GM19467 (cell line): ENCODE data around the gene ETV6.

ENCODE experiments used
- ATAC-seq: cut with Tn5 transposase; IDR thresholded peaks from one replicate; pipeline ENCODE4 v1.9.1; 2021; ENCODE audit warnings: mild to moderate bottlenecking, moderate library complexity; ENCODE audit not compliant: unreplicated experiment

ETV6 gene

DNA sequence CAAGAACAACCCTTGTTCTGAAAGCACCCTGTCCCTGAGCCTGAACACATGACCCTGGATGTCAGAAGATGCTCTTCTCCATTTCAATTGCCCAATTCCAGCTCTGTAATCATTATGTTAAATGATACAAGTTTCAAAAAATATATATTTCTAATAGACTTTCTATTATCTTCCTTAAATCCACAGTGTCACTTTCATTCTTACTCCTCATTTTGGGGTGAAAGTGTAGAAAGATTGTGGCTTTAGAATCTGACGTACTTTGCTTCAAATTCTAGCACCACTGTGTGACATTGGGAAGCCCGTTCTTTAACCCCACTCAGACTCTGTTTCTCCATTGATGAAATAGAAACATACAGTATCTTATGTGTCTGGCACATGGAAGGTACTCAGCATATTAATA lies 83.2 kb downstream of the ETV6 start:
- no peak for ATAC-seq

DNA sequence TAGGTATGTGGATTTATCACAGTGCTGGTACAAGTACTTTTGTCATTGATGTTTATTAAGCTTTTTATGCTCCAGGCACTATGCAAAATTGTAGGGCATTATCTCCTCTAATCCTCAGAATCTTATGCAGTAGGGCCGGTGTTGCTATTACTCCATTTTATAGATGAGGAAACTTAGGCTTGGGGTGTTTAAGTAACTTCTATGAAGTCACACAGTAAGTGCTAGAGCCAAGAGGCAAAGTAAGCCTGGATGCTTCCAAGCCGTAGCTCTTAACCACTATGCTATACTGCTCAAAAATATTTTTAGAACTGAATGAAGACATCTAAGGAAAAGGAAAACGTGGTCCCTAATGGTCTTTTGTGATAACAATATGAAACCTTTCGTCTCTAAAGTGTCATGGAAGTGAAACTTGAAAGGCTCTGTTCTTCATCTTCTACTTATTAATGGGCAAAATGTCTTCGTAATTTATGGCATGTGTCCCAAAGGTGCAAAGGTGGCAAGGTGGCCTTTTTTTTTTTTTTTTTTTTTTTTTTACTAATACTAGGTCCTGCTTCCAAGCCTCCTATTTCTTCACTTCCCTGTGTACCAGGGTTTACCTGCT lies 85.2 kb downstream of the ETV6 start:
- no peak for ATAC-seq

DNA sequence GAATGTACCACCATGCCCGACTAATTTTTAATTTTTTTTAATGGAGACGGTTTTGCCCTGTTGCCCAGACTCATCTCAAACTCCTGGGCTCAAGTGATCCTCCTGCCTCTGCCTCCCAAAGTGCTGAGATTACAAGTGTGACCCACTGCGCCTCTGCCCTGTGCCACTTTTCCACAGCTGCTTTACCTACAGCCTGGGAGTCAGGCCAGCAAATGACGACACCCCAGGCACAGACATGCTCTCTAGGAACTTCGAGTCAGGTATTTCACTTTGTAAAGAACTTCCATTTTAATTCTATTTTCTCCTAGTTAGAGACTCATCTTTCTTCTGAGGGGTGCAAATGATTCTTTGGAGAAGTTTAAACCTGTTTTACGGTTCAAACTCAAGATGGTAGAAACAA lies 89.0 kb downstream of the ETV6 start:
- no peak for ATAC-seq

DNA sequence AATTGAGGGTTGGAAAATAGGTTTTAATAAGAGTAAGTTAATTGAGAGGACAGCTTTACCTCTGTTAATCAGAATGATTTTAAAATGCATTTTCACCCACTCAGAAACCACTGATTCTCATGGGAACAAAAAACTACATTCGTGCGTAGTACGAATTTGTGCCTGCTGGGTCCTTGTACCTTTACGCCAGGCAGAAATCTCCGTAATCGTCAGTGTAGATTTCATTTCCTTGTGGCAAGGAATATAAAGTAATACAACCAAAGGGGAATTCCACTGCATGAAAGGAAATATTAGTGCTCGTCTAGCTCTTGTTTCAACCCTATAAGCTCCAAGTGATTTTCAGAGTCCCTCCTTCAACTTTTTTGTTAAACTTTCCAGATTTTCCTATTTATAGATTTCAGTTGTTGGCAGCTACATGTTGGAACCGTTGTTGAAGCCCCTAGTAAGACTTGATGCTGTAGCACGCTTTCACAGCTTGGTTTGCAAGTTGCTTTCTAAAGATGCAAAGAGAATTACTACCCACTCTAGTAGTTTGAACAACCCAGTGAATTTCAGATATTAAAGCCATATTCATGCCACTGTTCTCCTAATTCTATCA lies 90.6 kb downstream of the ETV6 start:
- no peak for ATAC-seq

DNA sequence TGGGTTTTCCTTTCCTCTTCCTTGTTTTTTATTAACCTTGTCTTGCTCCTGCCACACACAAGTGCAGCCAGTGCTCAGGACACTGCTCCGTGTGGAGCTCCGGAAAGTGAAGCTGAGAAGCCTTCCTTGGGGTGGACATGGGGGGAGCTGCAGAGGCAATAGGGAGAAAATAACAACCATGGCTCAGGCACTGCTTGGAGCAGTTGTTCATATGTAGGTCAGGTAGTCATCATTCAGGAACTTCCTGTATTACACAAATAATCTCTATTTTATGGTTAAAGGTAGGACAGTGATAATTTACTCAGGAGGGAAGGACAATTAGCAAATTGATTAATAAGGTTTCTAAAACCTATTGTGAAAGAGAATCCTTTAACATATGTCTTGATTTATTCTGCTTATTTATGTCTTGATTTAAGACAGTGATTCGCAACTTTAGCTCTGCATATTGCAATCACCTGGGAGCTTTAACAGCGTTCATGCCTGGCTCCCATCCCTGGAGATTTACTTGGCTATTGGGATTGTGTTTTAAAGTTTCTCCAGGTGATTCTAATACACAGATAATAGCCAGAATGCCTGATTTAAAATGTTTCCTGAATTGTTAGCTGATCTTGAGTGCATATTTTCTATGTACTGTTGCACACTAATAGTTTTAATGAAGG lies 92.1 kb downstream of the ETV6 start:
- ATAC-seq, result no peak

DNA sequence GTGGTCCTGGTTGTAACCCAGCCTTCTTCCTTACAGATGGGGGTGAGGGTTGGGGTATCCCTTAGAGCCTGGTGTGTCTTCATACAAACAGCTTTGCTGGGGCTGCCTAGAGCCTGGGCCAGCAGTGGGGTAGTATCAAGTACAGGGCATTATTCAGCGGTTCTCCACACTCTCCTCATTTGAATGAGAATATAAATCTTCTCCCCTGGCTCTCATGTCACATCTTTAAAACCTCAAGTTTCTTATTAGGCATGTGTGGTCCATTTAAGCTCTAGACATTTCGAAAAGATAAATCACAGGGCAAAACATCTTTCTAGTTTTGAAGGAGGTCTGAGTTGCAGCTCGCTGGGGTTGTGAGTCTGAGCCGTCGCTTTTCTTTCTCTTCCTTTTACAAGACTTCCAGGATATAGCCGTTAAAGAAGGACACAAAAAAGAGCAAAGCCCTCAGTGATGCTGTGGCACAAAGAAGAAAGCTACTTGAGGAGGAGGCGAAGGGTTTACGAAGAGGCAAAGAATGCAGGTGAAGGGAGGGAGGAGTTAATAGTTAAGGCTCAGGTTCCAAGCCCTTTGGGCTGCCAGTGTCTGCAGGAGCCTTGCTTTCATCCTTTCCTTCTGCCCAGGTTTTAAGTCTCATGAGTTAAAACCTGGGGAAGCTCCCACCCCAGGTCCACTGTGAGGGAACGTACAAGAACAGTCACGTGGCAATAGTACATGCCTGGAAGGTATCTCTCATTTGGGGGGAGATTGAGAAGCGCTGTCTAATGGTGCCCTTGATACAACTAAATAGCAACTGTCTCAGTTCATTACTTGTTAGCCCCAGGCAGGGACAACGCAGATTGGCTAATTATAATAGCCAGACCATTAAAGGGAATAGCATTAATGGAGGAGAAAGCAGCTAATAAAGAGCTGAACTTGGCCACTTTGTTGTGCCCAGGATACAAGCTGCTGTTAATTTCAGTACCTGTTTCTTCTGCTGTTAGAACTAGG lies 94.2 kb downstream of the ETV6 start:
- ATAC-seq, result no peak

DNA sequence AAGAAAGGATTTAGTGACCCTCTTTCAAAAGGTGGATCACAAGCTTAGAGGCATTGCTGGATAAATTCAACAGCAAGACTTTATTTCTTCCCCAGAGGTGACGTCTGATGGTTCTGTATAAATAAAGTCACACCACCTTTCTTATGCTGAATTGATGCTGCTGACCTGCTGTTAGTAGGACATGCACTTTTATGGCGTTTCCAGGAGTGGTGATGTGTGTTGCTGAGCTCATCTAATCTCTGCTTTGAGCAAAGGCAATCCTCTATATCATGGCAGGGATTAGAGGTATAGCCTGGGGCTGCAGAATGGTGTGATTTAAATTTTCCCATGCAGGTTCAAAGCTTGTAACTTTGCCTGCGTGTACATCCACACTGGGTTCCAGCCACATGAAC lies 94.9 kb downstream of the ETV6 start:
- no peak for ATAC-seq

DNA sequence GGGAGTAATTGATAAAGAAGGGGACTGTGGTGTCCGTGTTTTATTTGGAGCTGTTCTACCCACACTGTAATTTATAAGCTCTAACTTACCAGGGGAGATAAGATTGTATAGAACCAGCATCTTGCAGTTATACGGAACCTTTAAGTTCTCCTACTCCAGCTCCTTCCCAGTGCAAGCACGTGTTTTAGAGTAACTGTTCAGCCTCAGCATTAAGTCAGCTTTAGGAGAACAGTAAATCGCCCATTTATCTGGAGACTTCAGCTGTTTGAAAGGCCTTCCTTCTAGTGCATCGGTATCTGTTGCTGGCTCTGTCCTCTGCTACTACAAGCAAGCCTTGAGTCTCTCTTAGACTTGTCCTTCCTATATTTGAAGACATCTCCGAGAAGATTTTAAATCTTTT lies 95.6 kb downstream of the ETV6 start:
- no peak for ATAC-seq

DNA sequence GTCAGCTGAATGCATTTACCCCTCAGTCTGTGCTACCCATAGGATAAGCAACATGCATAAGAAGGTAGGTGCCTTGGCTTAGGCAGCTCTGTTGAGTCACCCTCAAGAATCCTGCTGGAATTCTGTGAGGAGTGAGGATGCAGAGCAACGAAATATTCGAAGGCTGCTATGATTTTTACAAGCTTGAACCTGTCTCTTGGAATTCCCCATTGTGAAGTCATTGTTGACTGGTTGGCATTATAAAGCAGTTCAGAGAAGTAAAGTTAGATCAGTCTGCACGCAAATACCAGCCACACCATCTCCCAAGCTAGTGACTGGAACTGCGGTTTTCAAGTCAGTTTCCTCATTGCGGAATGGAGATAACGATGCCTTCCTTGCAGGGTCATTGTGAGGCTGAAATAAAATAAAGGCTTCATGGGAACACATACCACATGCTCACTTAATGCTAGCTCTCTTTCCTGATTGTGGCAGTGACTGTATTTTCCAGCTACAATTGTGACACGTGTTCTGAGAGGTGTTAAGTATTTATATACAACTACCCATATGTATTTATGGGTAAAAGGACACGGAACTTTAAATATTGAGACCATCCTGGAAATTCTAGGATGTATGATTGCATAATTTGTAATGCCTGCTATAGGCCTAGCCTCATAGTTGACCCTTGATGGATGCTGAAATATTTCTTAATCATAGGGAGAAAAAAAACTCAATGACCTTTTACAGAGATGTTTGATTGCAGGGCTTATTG lies 96.7 kb downstream of the ETV6 start:
- no peak for ATAC-seq

DNA sequence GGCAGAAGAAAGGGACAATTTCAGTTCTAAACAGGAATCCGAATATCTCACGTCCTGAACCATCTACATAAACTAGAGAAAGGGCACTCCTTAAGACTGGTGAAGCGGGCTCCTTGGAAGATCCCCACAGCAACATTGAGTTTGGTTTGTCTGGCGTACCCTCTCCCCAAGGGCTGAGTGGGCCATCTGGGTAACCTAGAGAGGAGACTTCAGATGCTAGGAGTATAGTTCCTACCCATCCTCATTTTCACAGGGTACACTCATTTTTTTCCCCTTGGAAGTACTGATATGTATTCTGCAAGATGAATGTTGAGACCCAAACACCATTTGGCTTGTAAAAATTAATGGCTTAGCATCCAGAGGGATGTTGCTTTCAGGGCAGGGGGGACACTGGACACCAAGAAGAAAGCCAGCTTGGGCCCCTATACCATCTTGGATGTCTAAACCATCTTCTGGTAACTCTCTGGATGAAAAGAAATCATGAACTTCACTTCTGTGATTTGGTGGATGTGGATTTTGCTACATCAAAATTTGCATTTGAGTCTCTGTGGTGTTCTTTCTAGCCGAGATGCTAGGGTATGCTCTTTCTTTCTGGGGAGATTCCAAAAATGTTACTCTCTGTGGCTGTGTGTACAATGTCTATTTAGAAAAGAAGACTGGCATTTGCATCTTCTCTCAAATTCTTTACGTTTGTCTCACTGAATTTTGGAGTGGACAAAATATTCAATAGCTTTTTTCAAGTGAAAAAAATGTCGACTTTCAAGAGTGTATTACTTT lies 97.7 kb downstream of the ETV6 start:
- no peak for ATAC-seq

DNA sequence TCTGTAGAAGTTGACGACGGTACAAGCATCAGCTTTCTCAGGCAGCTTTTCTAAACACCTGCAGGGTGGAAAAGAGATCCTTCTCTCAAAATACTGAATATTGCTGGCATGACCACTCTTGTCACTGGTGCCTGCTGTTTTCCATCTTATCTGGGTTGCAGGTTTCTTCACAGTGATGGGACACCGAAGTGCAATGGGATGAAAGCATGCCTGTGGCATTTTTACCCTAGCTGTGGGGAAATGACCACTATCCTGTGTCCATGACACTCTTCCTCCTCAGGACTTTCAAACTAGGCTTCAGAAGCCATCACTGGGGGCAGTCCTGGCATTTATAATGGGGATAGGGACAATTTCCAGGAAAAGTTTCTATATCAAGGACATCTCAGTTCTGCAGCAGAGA lies 98.5 kb downstream of the ETV6 start:
- ATAC-seq, result no peak

DNA sequence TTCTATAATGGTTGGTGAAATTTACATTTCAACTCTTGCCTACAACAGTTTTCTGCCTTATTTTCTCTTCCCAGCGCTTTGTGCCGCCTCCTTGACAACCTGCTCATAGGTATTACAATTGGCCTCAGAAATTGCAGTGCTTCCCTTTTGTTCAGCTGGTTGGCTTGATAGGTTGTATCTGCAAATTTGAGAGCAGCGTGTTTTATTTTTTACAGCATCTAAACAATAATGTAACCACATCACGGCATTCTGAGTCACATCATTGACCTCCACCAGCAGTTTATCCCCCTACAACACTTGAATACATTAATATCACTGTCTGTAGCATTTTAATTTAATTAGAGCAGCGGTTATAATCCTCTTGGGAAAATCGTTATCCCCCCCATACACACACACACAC lies 99.4 kb downstream of the ETV6 start:
- ATAC-seq, result no peak

DNA sequence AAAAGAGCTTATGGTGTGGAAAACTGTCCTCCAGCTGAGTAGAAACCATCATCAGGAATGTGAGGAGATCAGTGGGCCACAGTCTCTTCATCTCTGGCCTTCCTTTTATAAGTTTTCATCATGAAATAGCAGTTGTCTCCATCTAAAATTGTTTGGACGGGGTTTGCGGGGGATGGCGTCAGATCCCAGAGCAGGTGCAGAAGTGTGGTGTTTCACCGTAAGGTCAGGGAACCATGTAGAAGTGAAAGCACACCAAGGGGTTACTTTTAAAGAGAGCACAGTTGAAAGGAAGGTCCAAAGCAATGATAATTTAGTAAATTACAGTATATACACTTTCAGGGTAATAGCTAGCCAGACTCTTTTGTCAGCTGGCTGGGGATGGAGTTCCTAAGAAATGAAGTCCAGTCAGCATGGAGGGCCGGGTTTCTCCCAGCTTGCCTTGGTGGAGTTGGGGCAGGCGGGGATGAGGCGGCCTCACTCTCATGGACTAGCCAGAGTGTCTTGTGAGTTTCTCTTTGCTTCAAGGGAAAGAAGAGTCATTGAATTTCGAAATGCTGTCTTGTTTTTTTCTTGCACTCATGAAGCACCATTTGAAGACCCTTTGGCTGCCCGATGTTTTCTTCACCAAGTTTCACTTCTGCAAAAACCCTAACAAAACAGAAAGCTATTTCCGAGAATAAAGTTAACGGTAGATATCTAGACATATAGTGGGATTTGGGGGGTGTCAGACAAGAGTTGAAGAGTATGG lies 100.6 kb downstream of the ETV6 start:
- peak; percentile 61 for ATAC-seq

DNA sequence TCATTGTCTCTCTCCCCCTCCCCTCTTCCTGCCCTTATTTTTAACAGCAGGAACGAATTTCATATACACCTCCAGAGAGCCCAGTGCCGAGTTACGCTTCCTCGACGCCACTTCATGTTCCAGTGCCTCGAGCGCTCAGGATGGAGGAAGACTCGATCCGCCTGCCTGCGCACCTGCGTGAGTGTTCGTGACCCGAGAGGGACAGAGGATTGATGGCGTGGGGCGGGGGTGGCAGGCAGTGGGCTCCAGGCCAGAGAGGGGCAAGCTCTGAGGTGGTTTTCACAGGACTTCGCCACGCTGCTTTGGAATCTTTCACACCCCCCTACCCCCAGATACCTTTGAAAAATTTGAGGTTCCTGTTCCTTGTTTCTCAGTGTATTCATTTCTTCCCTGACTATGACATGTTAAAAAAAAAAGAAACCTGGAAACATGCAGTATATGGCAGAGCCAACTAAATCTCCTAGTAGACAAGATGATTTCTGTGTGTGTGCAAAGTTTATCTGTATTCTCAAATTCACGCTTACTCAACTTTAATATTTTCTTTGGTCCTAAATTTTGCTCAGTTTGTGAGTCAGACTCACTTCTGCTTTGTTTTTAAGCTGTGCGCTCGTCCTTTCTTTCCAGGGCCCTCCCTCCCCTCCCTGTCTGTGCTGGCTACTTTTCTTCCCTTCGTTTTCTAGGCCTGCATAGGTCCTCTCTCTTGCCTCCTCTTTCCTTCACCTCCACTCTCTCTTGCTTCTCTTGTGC lies 103.1 kb downstream of the ETV6 start:
- ATAC-seq, result no peak

DNA sequence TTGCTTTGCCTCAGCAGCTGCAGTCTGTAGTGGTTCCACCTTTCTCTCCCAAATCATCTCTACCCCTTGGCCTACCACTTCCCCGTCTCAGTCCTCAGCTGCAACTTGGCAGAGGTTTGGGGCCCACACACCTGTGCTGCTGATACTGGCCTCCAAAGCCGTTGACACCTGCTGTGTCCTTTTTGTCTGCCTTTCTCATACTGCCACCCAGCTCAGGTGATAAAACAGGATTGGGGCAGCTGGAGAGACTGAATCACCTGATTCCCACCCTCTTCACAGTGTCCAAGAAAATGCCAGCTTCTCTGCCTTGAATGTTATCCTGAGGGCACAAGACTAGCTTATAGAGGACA lies 103.7 kb downstream of the ETV6 start:
- no peak for ATAC-seq

DNA sequence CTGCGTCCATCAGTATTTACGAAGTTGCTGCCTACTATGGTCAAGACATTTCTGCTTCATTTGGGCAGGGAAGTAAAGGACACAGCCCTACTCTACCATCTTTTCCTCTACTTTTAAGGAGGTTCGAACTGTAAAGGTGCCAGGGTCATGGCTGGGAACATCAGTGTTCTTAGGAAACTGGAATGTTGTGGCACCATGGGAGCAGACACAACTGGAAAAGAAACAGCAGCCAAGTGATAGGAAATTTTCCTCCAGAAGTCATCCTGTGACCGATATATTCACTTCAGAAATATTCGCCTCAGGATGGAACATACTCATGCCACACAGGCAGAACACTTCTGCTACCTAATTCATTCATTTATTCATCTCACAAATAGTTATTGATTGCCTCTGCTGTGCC lies 104.4 kb downstream of the ETV6 start:
- no peak for ATAC-seq

DNA sequence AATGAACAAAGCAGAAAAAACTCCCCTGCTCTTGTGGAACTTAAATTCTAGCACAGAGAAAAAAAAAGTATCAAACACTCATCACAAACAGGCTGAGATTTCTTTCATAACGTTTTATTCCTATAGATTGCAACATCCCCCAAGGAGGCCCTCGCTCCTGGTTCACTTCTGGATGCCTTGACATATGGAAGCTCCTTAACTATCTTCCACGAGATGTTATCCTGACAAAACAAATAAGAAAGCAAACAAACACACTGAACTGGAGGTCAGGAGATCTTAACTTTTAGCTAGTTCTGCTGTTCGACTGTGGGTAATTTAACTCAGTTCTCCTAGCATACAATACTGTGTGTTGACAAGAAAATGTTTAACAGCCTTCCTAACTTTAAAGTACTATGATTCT lies 104.8 kb downstream of the ETV6 start:
- no peak for ATAC-seq

DNA sequence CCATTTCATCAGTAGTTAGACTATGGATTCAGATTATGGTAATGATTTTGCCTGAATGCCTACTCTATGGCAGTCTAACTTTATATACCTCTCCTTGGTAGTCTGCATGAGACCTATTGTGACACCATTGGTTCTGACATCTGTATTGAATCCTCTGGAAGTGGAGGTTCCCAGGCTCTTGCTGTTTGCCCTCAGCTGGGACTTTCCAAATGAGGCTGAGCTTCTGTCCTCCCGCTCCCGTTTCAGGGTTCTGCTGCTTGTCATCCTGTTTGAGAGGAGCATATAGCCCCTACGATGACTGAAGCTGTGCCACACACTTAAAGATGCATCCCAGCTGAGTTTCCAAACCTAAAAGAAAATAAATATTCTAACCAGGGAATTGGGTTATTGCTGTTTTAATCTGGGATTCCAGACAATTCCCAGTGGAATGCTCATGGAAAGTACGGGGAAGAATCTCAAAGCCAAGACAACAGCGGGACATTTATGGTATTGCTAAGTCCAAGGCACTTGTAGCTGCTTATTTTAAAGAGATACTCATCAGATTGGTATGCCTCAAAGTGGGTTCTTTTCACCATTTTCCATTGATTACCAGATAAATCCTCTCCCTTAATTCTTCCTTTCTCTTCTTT lies 105.9 kb downstream of the ETV6 start:
- ATAC-seq, result no peak
